GM12872 (cell line): ENCODE results near the gene RESF1.

ENCODE experiments used
- TF ChIP-seq, protein P1 (sequence below): IDR thresholded peaks from 3 replicates; pipeline ENCODE4 v1.5.1; 2011; ENCODE audit warnings: low read depth, mild to moderate bottlenecking, low read length, moderate library complexity; ENCODE audit not compliant: insufficient read depth

Gene RESF1

GRCh38 chr12:31984806-31985591 lies 25.8 kb downstream of the RESF1 start:
- TF ChIP-seq, protein P1, sequence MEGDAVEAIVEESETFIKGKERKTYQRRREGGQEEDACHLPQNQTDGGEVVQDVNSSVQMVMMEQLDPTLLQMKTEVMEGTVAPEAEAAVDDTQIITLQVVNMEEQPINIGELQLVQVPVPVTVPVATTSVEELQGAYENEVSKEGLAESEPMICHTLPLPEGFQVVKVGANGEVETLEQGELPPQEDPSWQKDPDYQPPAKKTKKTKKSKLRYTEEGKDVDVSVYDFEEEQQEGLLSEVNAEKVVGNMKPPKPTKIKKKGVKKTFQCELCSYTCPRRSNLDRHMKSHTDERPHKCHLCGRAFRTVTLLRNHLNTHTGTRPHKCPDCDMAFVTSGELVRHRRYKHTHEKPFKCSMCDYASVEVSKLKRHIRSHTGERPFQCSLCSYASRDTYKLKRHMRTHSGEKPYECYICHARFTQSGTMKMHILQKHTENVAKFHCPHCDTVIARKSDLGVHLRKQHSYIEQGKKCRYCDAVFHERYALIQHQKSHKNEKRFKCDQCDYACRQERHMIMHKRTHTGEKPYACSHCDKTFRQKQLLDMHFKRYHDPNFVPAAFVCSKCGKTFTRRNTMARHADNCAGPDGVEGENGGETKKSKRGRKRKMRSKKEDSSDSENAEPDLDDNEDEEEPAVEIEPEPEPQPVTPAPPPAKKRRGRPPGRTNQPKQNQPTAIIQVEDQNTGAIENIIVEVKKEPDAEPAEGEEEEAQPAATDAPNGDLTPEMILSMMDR = no peak

GRCh38 chr12:31985832-31986231 lies 26.6 kb downstream of the RESF1 start:
- TF ChIP-seq, protein P1 = no peak

DNA sequence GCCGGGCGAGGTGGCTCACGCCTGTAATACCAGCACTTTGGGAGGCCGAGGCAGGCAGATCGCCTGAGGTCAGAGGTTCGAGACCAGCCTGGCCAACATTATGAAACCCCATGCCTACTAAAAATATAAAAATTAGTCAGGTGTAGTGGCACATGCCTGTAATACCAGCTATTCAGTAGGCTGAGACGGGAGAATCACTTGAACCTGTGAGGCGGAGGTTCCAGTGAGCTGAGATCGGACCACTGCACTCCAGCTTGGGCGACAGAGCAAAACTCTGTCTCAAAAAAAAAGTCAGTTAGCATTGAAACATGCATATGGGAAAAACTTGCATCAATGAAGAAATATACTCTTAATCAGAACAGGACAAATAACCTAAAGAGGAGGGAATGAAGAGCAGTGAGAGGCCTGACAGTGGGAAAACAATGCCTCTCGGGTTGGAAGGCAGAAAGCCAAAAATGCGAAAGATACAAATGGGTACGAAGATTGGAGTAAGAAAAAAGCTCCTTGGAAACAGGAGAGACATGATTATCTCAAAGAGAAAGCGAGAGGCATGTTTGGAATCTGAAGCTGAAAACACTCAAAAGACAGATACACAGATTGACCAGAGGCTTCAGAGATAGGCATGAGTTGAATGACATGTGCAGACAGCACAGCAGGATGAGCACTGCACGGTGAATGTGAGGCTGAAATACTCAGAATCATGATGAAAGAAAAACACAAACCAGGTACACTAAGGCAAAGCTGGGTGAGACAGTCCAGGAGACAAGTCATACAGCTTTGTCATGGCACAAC lies 30.6 kb downstream of the RESF1 start:
- TF ChIP-seq, protein P1 = no peak

- TF ChIP-seq, protein P1 = no peak
Observed at GRCh38 chr12:31991146-31991545, 31.9 kb downstream of the RESF1 start.

GRCh38 chr12:31991815-31992214 lies 32.6 kb downstream of the RESF1 start:
- TF ChIP-seq, protein P1 = no peak

DNA sequence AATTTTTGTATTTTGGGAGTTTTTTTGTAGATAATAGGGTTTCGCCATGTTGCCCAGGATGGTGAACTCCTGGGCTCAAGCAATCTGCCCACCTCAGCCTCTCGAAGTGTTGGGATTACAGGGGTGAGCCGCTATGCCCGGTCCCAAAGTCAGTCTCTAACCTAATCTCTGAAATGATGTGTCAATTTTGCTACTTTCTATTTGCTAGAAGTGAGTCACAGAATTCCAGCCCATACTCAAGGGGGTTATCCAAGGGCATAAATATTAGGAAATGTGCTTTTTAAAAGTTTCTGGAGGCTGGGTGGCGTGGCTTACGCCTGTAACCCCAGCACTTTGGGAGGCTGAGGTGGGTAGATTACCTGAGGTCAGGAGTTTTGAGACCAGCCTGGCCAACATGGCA lies 40.5 kb downstream of the RESF1 start:
- TF ChIP-seq, protein P1 = no peak

DNA sequence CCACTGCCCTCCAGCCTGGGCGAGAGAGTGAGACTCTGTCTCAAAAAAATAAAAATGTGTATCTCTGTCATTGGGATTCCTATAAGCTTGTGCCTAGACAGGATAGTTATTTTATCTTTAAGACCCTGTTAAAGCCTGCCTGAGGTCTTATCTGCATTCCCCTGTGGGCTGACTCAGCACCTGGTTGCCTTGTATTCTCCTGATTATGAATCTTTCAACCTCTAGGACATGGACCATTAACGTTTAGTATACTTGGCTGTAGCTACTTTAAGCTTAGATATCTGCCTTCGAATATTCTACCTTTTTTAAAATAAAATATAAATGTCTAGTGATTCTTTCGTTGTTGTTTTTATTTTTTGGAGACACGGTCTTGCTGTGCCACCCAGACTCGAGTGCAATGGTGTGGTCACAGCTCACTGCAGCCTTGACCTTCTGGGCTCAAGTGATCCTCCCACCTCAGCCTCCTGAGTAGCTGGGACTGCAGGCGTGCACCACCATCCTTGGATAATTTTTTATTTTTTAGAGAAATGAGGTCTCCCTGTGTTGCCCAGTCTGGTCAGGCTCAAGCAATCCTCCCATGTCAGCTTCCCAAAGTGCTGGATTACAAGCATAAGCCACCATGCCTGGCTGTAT lies 41.3 kb downstream of the RESF1 start:
- TF ChIP-seq, protein P1 = no peak
